Measurements from ENCODE around the gene WTIP.

The WTIP gene

DNA sequence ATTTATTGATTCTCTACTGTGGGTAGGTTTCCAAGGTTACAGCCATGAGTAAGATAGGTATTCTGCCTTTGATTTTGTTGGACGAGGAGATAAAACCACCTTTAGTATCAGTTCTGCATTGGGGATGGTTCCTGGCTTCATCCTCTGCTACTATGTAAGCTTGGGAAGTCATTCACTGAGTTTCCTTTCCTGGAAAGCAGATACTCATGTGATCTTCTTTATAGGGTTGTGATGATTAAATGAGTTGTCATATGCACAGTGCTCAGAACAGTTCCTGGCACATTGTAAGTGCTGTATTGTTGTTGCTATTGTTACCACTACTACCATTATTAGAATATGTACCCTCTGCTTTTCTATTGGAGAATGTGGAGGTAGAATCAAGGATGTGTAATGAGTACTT is 13.1 kb upstream of the WTIP start:
- TF ChIP-seq REST (IDR thresholded peaks at IDR 0.05; ENCODE audit: insufficient read depth in 1 of 2, low read depth in 2 of 2, low read length in 2 of 2) = no peak
- TF ChIP-seq TAF1 (IDR thresholded peaks at IDR 0.05; ENCODE audit: borderline replicate concordance, insufficient read depth, low read length) = no peak
- no peak for TF ChIP-seq POLR2AphosphoS5 (IDR thresholded peaks at IDR 0.05; ENCODE audit: low read depth, low read length)
- no peak for TF ChIP-seq FOXP2 (optimal IDR thresholded peaks at IDR 0.05; ENCODE audit: borderline replicate concordance, extremely low read depth, extremely low read length, insufficient read depth)
- no peak for TF ChIP-seq SIN3A (IDR thresholded peaks at IDR 0.05; ENCODE audit: borderline replicate concordance, insufficient read depth, low read length)

- no peak for TF ChIP-seq FOXP2 (optimal IDR thresholded peaks at IDR 0.05; ENCODE audit: borderline replicate concordance, extremely low read depth, extremely low read length, insufficient read depth)
- no peak for TF ChIP-seq REST (IDR thresholded peaks at IDR 0.05; ENCODE audit: insufficient read depth in 1 of 2, low read depth in 2 of 2, low read length in 2 of 2)
- no peak for TF ChIP-seq TAF1 (IDR thresholded peaks at IDR 0.05; ENCODE audit: borderline replicate concordance, insufficient read depth, low read length)
- TF ChIP-seq POLR2AphosphoS5 (IDR thresholded peaks at IDR 0.05; ENCODE audit: low read depth, low read length) = no peak
- TF ChIP-seq SIN3A (IDR thresholded peaks at IDR 0.05; ENCODE audit: borderline replicate concordance, insufficient read depth, low read length) = no peak
Observed at GRCh38 chr19:34471906-34472700, 9.5 kb upstream of the WTIP start.

- no peak for TF ChIP-seq POLR2AphosphoS5 (IDR thresholded peaks at IDR 0.05; ENCODE audit: low read depth, low read length)
- no peak for TF ChIP-seq REST (IDR thresholded peaks at IDR 0.05; ENCODE audit: insufficient read depth in 1 of 2, low read depth in 2 of 2, low read length in 2 of 2)
- TF ChIP-seq FOXP2 (optimal IDR thresholded peaks at IDR 0.05; ENCODE audit: borderline replicate concordance, extremely low read depth, extremely low read length, insufficient read depth) = no peak
Observed at GRCh38 chr19:34474233-34474989, 7.1 kb upstream of the WTIP start.

GRCh38 chr19:34475026-34475974 is 6.3 kb upstream of the WTIP start:
- TF ChIP-seq TAF1 (IDR thresholded peaks at IDR 0.05; ENCODE audit: borderline replicate concordance, insufficient read depth, low read length) (no peak), FOXP2 (optimal IDR thresholded peaks at IDR 0.05; ENCODE audit: borderline replicate concordance, extremely low read depth, extremely low read length, insufficient read depth) (no peak), POLR2AphosphoS5 (IDR thresholded peaks at IDR 0.05; ENCODE audit: low read depth, low read length) (no peak), SIN3A (IDR thresholded peaks at IDR 0.05; ENCODE audit: borderline replicate concordance, insufficient read depth, low read length) (no peak), REST (IDR thresholded peaks at IDR 0.05; ENCODE audit: insufficient read depth in 1 of 2, low read depth in 2 of 2, low read length in 2 of 2) (no peak)
